Frontal cortex (tissue), 4 donors: Measurements from ENCODE around the gene FCER2. TPM values are rescaled to one million over a fixed set of nuclear protein-coding genes. Genes with fewer than 3 reads are reported as not detected.

Experiments
- DNase-seq, 2 donors: peaks; one replicate each; pipeline ENCODE4 v3.0.0; 2012; ENCODE audit warnings: low spot score in 2 of 2
- FAIRE-seq: peaks from 2 replicates; lab custom pipeline; 2012; peaks lifted over from hg19 to GRCh38; lab: Jason Lieb, UNC
- total RNA-seq: library from RNA; depleted of rRNA; stranded (reverse); fragments of >200 nt; gene quantifications from one replicate; pipeline ENCODE4 v1.2.3, GENCODE V29; 2014
- donor health status: control.
- donor health status: control.
- donor health status: control.

The FCER2 gene
- total RNA-seq, 1 donor from 2014 or later: not detected

DNA sequence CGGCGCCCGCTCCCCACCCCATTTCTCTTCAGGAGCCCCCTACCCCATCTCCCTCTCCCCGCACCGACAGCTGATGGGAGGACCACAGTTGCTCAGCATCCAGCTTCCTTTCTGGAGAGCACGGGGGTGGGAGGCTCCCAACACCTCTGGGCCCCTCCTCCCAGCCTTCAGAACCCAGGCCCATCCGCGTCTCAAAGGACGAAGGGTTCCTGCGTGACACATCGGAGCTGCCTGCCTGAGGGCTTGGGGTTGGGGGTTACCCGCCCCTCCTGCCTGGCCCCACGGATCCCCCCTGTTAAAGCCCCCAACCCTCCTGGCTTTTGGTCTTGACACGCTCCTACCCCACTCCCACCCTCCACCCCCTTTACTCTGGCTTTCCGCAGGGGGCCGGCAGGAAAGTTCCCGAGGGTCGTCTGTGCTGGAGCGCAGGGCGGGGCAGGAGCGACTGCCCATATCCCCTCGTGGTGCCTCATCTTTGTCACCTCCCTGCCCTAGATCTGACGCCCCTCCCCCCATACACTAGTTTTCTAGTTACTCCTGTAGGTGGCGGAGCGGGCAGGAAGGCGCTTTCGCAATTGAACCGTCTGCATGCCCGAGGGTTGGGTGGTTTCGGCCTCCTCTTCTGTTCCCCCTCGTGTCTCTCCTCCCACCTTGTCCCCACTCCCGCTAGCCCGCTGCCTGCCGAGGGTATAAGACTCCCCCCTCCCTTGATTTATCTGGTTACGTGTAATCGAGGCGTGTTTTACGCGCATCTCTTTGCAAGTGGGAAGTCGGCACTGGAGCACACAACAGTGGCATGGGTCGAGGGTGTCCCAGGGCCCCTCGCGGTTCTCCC is 20.4 kb downstream of the FCER2 start:
- FAIRE-seq: no peak
- DNase-seq: peak; percentile 80 to 83

GRCh38 chr19:7680606-7681339 is 21.2 kb downstream of the FCER2 start, which contains the start of gene TRAPPC5:
TSS of gene TRAPPC5 (plus strand) at chr19:7680833. CDS start at chr19:7682254, 1,421 bp downstream.
- no peak for FAIRE-seq
- peak; percentile 93 to 97 for DNase-seq

- FAIRE-seq (no peak), DNase-seq (no peak)
Measured at GRCh38 chr19:7679771-7680605, 21.9 kb downstream of the FCER2 start.

GRCh38 chr19:7678971-7679751 is 22.8 kb downstream of the FCER2 start:
- DNase-seq: no peak
- FAIRE-seq: no peak

DNA sequence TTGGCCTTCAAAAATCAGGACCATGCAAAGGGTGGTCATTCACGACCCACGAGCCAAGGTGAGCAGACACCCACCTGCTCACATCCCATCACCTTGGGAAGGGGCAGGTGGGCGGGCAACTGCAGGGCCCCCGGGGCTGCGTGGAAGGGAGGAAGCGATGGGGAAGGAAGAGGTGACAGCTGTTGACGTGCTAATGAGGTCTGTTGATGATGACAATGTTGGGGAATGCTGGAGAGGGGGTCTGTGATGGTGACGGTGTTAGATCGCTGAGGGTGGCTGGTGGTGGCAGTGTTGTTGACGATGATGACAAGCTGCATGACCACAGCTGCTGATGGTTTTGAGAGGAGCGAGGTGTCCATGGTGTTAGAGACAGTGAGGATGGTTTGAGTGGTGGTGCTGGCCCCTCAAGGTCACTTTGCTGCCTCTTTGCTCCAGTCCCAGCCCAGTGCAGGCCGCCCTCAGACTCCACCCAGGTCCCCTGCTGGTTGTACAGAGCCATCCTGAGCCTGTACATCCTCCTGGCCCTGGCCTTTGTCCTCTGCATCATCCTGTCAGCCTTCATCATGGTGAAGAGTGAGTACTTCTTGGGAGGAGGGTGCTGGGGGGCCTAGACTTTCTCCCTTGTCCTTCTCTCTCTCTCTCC is 24.1 kb downstream of the FCER2 start:
- no peak for FAIRE-seq
- DNase-seq: no peak

DNA sequence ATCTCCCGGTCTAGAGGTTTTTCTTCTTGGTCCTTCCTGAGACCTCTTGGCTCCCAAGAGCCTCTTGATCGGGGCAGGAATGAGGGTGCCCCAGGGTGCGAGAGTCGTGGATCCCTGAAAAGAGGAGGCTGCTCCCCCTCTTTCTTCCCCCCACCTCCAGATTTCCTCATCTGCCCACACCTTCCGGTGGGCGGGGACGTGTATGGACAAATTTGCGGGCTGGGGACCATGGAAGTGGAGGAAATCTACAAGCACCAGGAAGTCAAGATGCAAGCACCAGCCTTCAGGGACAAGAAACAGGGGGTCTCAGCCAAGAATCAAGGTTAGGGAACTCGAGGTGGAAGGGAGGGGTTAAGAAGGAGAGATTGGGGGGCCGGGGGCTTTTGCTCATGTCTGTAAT is 25.1 kb downstream of the FCER2 start, which contains the start of gene MCEMP1:
Gene MCEMP1, plus strand, starts transcription at position 237 of the 400 bp plus-strand sequence. Its CDS starts 31 bp downstream, at position 268.
- FAIRE-seq (no peak), DNase-seq (no peak)

DNA sequence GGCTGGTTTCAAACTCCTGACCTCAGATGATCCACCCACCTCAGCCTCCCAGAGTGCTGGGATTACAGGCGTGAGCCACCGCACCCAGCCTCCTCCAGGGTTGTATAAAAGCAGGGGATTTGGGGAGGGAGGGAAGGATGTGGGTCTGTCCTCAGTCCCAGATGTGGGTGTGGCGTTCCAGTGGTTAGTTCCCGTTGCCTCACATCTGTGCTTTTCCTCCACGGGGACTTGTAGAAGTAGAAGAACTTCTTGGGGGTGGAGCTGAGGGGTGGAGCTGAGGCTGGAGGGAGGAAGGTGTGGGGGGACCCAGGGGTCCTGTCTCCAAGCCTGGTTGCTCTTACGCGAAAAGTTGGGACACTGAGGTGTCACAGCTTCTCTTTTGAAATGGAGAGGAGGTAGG is 25.6 kb downstream of the FCER2 start:
- no peak for FAIRE-seq

GRCh38 chr19:7674010-7675005 is 27.6 kb downstream of the FCER2 start:
- no peak for DNase-seq
- FAIRE-seq: no peak

More for the DNA sequence above, 25.6 kb downstream of the FCER2 start:
- no peak for DNase-seq

- no peak for FAIRE-seq
- no peak for DNase-seq
Measured at GRCh38 chr19:7672522-7672921, 29.4 kb downstream of the FCER2 start.

DNA sequence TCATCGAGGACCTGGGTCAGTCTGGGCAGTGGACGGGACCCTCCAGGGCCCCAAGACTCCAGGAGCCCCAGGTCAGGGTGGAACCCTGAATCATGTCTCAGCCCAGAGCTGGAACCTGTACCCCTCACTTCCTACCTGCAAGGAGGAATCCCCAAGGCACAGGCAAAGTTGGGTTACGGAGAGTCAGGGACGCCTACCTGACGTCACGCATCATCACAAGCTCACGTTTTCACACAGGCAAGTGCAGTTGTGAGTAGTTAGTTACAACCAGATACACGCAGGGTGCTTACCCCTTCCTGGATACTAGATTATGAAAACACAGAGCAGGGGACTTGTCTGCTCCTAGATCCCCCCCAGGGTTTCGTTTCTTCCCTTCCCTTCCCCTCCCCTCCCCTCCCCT is 31.1 kb downstream of the FCER2 start:
- DNase-seq (no peak), FAIRE-seq (no peak)

- FAIRE-seq: no peak
- DNase-seq: peak in 1 of 2 donors; percentile 73
Measured at GRCh38 chr19:7670150-7670783, 31.7 kb downstream of the FCER2 start.

- no peak for FAIRE-seq
- no peak for DNase-seq
Measured at GRCh38 chr19:7669641-7670040, 32.3 kb downstream of the FCER2 start.

GRCh38 chr19:7668842-7669241 is 33.1 kb downstream of the FCER2 start, which contains the start of gene RETN:
TSS of gene RETN (plus strand) at chr19:7669049. CDS start at chr19:7669327, 278 bp downstream.
- DNase-seq (no peak), FAIRE-seq (no peak)

DNA sequence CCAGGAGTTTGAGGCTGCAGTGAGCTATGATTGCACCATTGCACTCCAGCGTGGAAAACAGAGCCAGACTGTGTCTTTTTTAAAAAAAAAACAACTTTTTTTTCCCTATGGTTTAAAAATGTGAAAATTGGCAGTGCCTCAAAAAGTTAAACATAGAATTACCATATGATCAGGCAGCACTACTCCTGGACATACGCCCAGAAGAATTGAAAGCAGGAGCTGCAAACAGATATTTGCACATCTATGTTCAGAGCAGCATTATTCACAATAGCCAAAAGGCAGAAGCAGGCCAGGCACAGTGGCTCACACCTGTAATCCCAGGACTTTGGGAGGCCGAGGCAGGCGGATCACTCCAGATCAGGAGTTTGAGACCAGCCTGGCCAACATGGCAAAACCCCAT is 36.9 kb downstream of the FCER2 start:
- DNase-seq (no peak), FAIRE-seq (no peak)

- DNase-seq (no peak), FAIRE-seq (no peak)
Measured at GRCh38 chr19:7663706-7664105, 38.2 kb downstream of the FCER2 start.

- FAIRE-seq: no peak
- no peak for DNase-seq
Measured at GRCh38 chr19:7662657-7663056, 39.3 kb downstream of the FCER2 start.
